Breast epithelium (tissue), 3 donors: ENCODE results near the gene PELI2.

Source experiments
- CTCF ChIP-seq, 3 donors: fragments of 450-650 bp; IDR thresholded peaks; one replicate each; pipeline ENCODE4 v1.5.1; 2016 to 2017; ENCODE audit warnings: antibody characterized with exemption in 3 of 3, mild to moderate bottlenecking in 3 of 3, moderate library complexity in 3 of 3
- POLR2AphosphoS5 ChIP-seq, 3 donors: sonication (generic); formaldehyde crosslinking; IDR thresholded peaks; one replicate each; pipeline ENCODE4 v1.6.1; 2017; ENCODE audit warnings: antibody characterized with exemption in 3 of 3

GRCh38 chr14:56172571-56172971 is 54.4 kb downstream of the PELI2 start:
- TF ChIP-seq CTCF (IDR thresholded peaks at IDR 0.05) (no peak), POLR2AphosphoS5 (IDR thresholded peaks at IDR 0.05) (no peak)
